Fibroblast of peridontal ligament (primary cell): ENCODE data around the gene RASGRP3.

Experiments
- DNase-seq: peaks from one replicate; pipeline ENCODE4 v3.0.0-alpha.2; 2010; ENCODE audit errors: extremely low read depth

RASGRP3 gene

DNA sequence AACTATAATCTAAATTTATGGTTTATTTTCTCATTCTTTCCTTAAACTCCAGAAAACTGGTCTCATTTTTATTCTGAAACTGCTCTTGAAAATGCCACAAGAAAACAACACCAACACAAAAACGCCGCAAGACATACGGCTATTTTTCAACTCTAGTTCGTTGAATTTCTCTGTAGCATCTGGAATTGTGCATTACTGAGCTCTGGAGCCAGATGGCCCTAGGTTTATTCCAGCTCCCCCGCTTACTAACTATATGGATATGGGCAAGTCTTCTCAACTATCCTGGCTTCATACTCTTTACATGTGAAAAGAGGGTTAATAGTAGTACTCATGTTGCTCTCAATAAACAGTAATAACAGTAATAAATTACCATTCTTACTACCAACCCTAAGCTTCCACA, 102.8 kb downstream of the RASGRP3 start:
- no peak for DNase-seq

DNA sequence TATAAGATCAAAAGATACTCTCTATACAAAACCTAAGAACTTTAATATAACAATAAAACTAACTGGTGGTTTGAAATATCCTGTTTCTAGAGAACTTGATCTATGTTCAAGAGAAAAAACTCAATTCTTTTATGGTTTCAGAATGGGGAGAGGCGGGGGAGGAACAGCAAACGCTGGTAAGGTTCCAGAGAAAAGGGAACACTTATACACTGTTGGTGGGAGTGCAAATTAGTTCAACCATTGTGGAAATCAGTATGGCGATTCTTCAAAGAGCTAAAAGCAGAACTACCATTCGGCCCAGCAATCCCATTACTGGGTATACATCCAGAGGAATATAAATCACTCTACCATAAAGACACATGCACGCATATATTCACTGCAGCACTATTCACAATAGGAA, 105.4 kb downstream of the RASGRP3 start:
- no peak for DNase-seq

DNA sequence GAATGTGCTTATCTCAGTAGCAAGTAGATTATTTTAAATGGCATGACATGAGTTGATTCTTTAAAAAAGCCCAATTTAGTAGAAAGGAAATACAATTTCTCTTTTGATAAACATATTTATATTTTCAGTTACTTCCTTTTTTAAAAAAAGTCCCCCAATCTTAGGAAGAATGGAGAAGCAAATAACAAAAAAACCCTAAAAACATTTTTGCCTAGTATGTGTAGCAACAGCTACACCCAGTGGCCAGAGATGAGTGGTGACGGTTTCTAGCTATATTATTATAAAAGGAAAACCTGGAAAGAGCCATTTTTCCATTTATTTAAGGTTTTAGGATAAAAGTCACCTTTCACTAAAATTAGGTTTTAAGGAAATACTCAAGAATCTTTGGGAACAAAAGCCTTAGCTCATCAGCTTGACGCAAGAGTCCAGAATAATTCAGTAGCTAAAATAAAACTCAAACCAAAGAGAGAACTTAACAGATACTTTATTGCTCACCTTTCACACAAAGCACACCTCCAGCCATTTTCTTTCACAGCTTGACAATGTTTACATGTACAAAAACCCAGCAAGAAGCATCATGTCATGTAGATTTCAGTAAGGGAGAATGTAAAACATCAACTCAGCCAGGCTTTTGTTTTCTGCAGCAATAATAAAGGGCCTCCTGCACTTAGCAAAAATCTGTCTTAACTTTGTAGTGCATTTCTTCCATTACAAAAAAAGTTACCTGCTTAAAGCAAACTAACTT, 106.9 kb downstream of the RASGRP3 start:
- peak; percentile 75 for DNase-seq

DNA sequence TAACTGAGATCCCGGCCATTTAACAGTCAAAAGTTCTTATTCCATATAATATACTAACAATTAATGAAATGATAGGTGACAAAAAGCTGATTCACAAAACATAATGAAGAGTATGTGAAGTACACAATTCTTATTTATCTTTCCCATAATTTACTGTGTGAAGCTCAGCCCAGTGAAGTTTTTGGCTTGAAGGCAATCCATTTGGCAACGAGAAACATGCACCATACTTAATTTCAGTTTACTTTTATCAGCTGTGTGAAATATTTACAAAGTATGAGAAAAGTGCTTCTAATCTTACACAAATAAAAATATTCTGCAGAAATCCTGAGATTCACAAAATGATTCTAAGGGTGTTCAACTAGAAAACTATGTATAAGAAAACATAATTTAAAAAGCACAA, 110.3 kb downstream of the RASGRP3 start:
- DNase-seq: no peak

DNA sequence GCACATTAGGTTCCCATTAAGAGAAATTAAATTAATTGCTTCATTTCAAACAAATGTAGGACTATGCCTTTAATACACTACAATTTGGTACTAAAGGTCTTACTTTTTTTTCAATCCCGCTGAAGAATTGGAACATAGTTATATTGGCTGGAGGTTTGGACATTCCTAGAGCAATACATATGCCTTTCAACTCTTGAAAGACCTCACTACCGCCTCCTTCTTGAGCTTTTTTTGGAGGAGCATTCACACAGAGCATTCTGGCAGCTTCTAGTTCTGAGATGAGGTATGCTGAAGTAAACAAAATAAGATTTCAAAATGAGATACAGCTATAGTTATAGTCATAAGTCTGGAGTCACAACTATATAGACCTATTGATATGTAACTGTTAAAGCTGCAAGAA, 111.8 kb downstream of the RASGRP3 start:
- DNase-seq: peak; percentile 67

DNA sequence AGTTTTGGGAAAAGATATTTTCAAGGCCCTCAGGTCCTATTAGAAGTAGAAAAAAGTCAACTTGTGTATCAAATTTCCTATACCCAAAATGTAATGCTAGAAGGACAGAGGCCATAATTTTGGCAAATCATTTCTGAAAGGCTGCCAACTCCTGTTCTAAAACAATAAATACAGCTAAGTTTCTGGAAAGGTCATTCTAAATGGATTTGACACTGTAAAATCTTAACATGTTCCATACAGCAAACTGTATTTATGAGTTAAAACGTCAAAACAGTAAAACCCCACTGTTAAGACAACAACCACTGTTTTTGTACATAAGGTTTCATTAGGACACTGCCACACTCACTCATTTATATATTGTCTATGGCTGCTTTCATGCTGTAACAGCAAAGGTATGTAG, 113.0 kb downstream of the RASGRP3 start:
- DNase-seq: peak; percentile 57

DNA sequence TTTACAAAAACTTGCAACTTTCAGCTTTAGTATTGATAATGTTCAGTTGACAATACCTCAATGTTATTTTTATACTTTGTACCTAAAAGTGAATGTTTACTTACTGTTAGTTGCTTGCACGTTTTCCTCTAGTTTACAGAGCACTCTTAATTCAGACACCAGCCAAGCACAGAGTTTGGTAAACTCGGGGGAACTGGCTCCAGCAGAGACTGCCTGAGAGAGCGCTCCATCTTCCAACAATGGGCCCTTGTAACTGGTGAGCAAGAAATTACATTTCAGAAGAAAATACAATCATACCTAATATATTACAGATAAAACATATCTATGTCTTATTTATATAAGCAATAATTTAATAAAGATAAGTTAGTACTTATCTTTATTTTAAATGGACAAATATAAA, 118.9 kb downstream of the RASGRP3 start:
- no peak for DNase-seq

DNA sequence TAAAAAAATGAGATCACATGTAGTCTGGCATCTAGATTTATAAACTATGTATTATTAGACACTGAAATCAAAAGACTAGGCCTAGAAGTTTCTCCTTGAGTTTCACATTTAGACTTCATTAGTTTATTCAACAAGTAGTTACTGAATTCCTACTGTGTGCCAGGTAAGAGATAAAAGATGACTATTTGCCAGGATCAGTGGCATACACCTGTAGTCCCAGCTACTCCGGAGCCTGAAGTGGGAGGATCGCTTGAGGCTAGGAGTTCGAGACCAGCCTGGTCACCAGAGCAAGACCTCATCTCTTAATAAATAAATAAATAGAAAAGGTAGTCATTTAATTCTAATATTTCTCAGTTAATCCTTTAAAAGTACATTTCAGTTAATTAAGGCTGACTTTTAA, 120.6 kb downstream of the RASGRP3 start:
- no peak for DNase-seq

DNA sequence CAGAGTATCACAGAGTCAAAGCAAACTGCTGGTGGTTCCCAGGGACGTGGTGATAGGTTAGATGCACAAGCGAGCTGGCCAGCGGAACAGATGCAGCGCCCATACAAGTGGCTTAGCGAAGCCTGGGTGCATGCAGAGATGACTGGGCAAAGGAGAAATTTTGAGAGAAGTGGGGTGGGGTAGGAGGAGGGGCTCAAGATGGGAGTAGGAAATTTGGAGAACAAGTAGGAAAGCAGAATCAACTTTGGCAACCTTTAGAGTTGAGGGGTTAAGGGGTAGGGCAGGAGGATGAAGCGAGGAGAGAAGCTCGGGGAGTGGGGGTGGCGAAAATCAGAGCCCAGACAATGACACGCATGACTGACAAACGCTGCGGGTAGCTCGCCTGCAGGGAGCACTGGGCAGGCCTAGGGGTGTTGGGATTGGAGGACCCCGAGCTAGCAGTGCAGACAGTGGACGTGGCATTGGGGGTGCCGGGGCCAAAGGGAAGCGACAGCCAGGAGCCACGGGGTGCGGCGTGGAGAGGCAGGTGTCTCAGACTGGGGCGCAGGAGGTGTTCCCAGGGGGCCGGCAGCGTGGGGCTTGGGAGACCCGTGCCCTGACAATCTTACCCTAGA, 122.2 kb downstream of the RASGRP3 start:
- DNase-seq: peak; percentile 47

DNA sequence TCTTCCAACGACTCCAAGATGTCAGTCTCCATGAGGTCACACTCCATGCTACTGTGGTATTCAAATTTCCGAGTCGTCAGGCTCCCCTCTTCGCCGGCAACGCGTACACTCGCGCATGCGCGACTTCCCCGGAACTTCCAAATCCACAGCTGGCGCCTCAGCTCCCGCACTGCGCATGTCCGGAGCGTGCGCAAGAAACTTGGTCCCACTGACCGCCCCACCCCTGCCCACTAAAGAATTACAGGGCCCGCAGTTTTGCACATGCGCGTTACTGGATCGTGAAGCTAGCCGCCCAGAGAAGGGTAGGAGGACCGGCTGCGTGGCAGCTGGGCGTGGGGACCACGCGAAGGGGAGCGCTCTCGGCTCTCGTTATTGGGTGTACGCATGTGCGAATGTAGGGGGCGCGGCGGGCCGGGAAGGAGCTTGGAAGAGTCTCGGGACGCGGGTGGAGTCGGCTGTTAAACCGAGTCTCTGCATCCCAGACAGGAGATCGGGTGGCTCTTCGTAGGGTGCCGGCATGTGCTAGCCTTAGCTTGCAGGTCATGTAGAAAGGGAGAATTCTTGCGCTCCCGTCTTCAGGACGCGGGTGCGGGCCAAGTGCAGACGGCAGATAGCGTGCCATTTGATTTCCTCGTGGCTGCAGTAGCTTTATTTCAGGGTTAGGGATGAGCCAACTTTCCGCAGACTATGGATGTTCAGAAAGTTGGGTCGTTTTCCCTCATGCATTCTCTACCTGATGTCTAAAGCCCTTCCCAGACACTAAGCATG, 122.9 kb downstream of the RASGRP3 start, which contains the start of gene FAM98A:
Gene FAM98A, minus strand, starts transcription at position 125 of the 768 bp plus-strand sequence. Its CDS starts 78 bp downstream, at position 47.
- peak; percentile 99 for DNase-seq

DNA sequence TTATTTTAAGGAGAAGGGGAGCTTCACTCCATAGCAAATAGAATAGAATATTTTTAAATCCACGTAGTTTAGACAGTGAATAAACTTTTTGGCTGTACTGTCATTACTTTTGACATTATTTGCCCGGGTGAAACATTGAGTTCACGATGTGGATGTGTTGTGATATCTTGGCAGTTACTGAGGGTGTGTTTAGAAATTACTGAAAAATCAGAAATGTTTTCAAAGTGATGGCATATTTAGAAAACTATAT, 123.4 kb downstream of the RASGRP3 start:
- no peak for DNase-seq

DNA sequence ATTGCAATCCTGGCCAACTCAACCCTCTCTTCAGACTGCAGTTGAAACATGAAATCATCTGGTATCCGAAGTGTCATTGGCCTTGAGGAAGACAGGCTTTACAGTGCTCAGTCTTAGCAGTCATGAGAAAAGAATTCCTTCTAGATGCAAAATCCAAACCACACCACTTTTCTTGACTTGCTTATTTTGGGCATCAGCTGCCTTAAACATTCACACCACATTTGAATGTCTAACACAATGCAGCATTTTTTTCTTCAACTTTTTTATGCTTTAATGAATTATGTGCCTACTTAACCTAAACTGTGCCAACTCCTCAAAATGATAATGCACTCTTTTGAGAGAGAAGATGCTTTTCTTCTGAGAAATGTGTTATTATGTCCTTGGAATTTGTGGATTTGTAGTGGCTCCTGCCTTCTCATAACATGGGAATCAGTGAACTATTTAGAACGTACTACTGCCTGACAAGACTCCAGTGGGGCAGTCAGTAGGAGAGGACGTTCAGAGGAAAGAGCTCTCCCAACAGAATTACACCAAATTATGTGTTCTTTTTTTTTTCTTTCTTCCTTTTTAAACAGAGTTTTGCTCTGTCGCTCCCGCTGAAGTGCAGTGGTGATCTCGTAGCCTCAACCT, 125.9 kb downstream of the RASGRP3 start:
- DNase-seq: no peak

DNA sequence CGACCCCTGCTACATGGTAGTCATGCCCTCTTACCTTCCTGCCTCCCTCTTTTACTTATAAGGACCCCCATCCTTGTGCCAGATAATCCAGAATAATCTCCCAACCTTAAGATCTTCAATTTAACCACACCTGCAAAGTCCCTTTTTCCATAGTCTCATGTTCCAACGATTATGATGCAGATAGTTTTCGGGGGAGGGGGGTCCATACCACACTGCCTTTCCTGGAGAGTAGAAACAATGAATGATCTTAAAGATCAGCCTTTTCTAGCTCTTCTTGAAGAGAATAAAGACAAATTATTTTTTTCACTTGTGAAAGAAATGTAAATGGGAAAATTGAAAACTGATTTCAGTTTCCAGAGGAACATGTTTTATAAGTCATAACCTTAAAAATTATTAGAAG, 127.0 kb downstream of the RASGRP3 start:
- DNase-seq: no peak

DNA sequence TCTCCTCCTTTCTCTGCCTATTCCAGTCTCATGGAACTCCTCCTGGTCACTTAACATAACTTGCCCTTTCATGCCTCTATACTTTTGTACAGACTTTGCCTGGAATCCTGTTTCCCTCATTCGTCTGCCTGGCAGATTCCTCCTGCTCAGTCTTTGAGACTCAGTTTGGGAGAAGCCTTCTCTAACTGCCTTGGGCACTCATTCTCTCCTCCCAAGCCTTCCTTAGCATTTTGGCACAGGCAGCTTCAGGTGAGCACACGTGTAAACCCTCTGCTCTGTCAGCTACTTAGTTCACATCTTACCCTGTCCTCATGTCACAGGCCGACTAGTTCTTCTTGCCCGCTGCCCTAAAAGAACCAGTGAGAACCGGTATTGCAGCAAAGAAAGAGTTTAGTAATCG, 128.6 kb downstream of the RASGRP3 start:
- no peak for DNase-seq

DNA sequence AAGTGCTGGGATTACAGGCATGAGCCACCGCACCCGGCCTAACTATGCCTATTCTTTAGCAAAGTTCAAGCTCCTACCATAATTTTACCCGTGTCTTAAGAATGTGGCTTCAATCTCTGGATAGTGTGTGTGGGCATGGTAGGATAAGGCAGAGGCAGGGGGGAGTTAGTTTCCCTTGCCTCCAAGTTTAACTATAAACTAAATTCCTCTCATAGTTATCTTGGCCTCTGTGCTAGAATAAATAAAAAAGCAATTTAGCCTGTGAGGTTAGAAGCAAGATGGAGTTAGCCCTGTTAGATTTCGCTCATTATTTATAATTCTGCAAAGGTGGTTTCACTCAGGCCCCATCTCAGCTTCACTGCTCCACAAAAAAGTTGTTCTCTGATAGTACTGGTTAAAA, 129.7 kb downstream of the RASGRP3 start:
- DNase-seq: no peak

DNA sequence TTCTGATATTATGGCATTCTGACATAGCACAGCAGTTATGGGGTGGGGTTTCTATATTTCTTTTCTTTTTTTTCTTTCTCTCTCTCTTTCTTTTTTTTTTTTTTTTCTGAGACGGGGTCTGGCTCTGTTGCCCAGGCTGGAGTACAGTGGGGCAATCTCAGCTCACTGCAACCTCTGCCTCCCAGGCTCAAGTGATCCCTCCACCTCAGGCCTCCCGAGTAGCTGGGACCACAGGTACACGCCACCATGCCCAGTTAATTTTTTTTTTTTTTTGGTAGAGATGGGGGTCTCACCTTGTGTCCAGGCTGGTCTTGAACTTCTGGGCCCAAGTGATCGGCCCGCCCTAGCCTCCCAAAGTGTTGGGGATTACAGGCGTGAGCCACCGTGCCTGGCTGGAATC, 130.2 kb downstream of the RASGRP3 start:
- no peak for DNase-seq

DNA sequence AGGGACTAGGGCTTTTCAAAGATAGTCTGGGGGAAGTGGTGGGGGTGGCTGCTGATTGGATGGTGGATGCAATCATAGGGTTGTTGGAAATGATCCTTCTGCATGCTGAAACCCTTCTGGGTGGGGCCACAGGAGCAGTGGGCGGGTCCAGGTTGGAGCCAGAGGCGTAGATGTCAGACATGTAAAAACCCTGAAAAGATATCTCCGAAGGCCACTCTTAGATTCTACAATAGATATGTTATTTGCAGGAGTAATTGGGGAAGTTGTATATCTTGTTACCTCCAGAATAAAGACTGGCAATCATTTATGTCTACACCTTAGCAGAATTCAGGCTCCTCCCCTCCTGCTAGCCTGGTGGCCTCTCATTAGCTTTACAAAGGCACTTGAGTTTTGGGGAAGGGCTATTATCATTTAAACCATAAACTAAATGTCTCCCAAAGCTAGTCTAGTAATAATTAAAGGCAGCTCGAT, 130.8 kb downstream of the RASGRP3 start:
- DNase-seq: no peak

DNA sequence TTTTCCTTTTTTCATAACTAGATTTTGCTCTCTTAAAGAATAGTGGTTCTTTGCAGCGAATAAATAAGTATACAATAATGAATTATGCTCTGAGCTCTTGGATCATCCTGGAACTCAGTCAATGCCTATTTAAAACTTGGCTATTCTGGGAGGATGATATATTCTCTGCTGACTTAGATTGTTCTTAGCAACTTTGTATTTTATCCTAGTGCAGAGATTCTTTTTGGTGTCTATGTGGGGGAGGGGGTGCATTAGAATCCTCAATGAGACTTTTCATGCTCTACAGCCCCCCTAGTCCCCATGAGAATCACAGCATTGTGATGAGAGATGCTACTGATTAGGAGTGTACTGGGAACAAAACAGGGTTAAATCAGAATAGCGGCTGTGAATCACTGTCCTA, 131.5 kb downstream of the RASGRP3 start:
- DNase-seq: no peak

DNA sequence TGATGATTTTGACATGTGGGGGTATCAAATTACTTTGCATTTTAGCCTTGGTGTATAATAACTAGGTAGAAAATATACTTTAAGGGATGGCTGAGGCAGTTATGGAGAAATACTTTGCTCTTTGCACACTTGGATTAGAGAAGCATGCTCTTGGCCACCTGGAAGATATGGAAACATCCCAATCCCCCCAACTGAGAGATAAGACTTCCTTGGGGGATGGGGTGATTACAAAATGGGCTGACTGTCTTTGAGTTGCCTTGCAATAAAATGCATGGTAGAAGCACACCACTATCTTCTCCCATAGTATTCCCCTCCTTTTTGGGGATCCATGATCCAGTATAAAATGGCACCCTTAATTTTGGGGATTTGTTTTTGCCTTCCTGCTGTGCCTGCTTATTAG, 137.7 kb downstream of the RASGRP3 start:
- DNase-seq: no peak
